ENCODE results near the gene C17orf75.

The C17orf75 gene

GRCh38 chr17:32349854-32350665, 8.1 kb upstream of the C17orf75 start, which contains the start of gene ZNF207:
Gene ZNF207 (plus strand): TSS chr17:32350157. CDS start chr17:32350286, 129 bp downstream.
- H3K9ac ChIP-seq (ENCODE audit: low read length) = peak within 1 kb of the TSS; percentile 97
- no peaks in the 10 kb centered on the region for H3K9me3 ChIP-seq (ENCODE audit: insufficient read depth, low read length)
- TF ChIP-seq EZH2phosphoT487 (conservative IDR thresholded peaks at IDR 0.05; ENCODE audit: low read length) = no peak
- TF ChIP-seq CTCF (IDR thresholded peaks at IDR 0.05; ENCODE audit: insufficient read depth, low read length, poor library complexity, severe bottlenecking) = no peak
- H3K27ac ChIP-seq (ENCODE audit: low read depth, low read length) = peak within 1 kb of the TSS; percentile 84
- peak within 1 kb of the TSS; percentile 88 for H3K4me3 ChIP-seq (ENCODE audit: insufficient read depth, low read length, poor library complexity, severe bottlenecking)
- peaks cover 32% of the 10 kb centered on the region for H3K36me3 ChIP-seq (ENCODE audit: low read length)
- peak within 1 kb of the TSS; percentile 85 for H2AFZ ChIP-seq (ENCODE audit: low read depth, low read length, severe bottlenecking)
- H3K4me2 ChIP-seq (ENCODE audit: low read depth, low read length, poor library complexity, severe bottlenecking) = peak within 1 kb of the TSS; percentile 96
- H3K9me2 ChIP-seq (replicated peaks; ENCODE audit: insufficient read depth, low read length) = no peaks in the 10 kb centered on the region
- peaks cover 13% of the 10 kb centered on the region for H3F3A ChIP-seq (ENCODE audit: insufficient read depth)
- peaks cover 50% of the 10 kb centered on the region for H3K79me2 ChIP-seq (ENCODE audit: insufficient read depth, low read length)
- no peaks in the 10 kb centered on the region for H3K27me3 ChIP-seq (ENCODE audit: low read length)
- H4K20me1 ChIP-seq (ENCODE audit: low read depth, low read length) = peaks cover 33% of the 10 kb centered on the region

GRCh38 chr17:32349503-32349853, 7.5 kb upstream of the C17orf75 start:
- TF ChIP-seq EZH2phosphoT487 (conservative IDR thresholded peaks at IDR 0.05; ENCODE audit: low read length) = no peak
- TF ChIP-seq CTCF (IDR thresholded peaks at IDR 0.05; ENCODE audit: insufficient read depth, low read length, poor library complexity, severe bottlenecking) = no peak
- Histone ChIP-seq H3K9me3 (ENCODE audit: insufficient read depth, low read length) (no peaks in the 10 kb centered on the region), H2AFZ (ENCODE audit: low read depth, low read length, severe bottlenecking) (peak overlapping the region; percentile 85), H3F3A (ENCODE audit: insufficient read depth) (peaks cover 13% of the 10 kb centered on the region), H3K4me3 (ENCODE audit: insufficient read depth, low read length, poor library complexity, severe bottlenecking) (peak overlapping the region; percentile 88), H3K4me2 (ENCODE audit: low read depth, low read length, poor library complexity, severe bottlenecking) (peak overlapping the region; percentile 96), H3K9ac (ENCODE audit: low read length) (peak overlapping the region; percentile 97), H3K36me3 (ENCODE audit: low read length) (peaks cover 29% of the 10 kb centered on the region), H3K9me2 (replicated peaks; ENCODE audit: insufficient read depth, low read length) (no peaks in the 10 kb centered on the region), H3K79me2 (ENCODE audit: insufficient read depth, low read length) (peaks cover 44% of the 10 kb centered on the region), H3K27me3 (ENCODE audit: low read length) (no peaks in the 10 kb centered on the region), H4K20me1 (ENCODE audit: low read depth, low read length) (peaks cover 32% of the 10 kb centered on the region), H3K27ac (ENCODE audit: low read depth, low read length) (peak overlapping the region; percentile 84)

GRCh38 chr17:32348483-32348800, 6.5 kb upstream of the C17orf75 start:
- TF ChIP-seq CTCF (IDR thresholded peaks at IDR 0.05; ENCODE audit: insufficient read depth, low read length, poor library complexity, severe bottlenecking) = no peak
- no peak for TF ChIP-seq EZH2phosphoT487 (conservative IDR thresholded peaks at IDR 0.05; ENCODE audit: low read length)
- Histone ChIP-seq H3K9ac (ENCODE audit: low read length) (no peak overlapping the region), H3K9me2 (replicated peaks; ENCODE audit: insufficient read depth, low read length) (no peaks in the 10 kb centered on the region), H3K79me2 (ENCODE audit: insufficient read depth, low read length) (peaks cover 35% of the 10 kb centered on the region), H2AFZ (ENCODE audit: low read depth, low read length, severe bottlenecking) (no peak overlapping the region), H3K9me3 (ENCODE audit: insufficient read depth, low read length) (no peaks in the 10 kb centered on the region), H3K4me2 (ENCODE audit: low read depth, low read length, poor library complexity, severe bottlenecking) (no peak overlapping the region), H4K20me1 (ENCODE audit: low read depth, low read length) (peaks cover 24% of the 10 kb centered on the region), H3K27ac (ENCODE audit: low read depth, low read length) (no peak overlapping the region), H3K27me3 (ENCODE audit: low read length) (no peaks in the 10 kb centered on the region), H3K36me3 (ENCODE audit: low read length) (peaks cover 21% of the 10 kb centered on the region), H3K4me3 (ENCODE audit: insufficient read depth, low read length, poor library complexity, severe bottlenecking) (no peak overlapping the region), H3F3A (ENCODE audit: insufficient read depth) (peaks cover 15% of the 10 kb centered on the region)

Measured in SU-DHL-6 (cell line).